ENCODE results near the gene PCDH9.

PCDH9 gene

DNA sequence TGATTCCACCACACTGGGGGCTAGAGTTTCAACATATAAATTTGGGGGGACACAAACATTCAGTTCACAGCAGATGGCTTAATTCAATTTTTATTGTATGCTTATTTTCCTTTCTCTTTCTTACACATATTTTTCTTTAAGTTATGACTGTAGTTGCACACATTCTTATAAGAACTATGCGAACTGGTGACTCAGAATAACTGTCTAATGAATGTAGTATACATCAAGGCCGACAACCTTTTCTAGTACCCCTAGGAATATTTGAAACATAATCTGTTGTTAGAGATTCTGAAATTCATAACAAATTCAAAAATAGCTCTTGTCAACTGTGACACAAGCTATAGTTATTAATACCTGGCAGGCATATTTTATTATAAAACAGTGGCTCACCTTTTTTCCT is 695.6 kb downstream of the PCDH9 start:
- no CpG with 5 or more reads among the region's 2 CpGs for WGBS (ENCODE audit: insufficient coverage, insufficient read length)
- Histone ChIP-seq H3K4me1 (ENCODE audit: control insufficient read depth, insufficient read depth, low read length) (no peaks in the 10 kb centered on the region), H3K9me3 (ENCODE audit: control insufficient read depth, insufficient read depth, low read length) (no peaks in the 10 kb centered on the region), H3K36me3 (ENCODE audit: control insufficient read depth, insufficient read depth, low read length) (no peaks in the 10 kb centered on the region), H3K4me3 (ENCODE audit: low read length) (no peak overlapping the region), H3K27me3 (ENCODE audit: control insufficient read depth, insufficient read depth, low read length) (no peaks in the 10 kb centered on the region), H3K27ac (ENCODE audit: low read length) (no peak overlapping the region)
- no peak for DNase-seq (ENCODE audit: low read depth, low spot score)

DNA sequence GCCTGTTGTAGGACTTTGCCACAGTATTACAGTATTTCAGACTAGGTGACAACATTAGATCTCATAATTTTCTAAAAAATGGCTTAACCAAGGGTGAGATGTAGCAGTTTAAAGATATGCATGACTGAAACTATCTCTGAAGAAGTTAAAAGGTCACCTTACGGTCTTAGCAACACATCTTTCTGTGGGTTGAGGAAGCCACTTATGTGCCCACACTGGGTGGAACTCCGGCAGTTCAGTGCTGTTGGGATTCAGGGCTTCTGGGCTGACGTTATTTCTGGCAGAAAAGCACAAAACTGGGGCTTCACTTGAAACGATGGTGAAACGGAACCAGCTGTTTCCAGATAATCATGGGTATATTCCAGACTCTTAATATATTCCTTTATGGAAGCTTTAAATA is 697.3 kb downstream of the PCDH9 start:
- no CpG with 5 or more reads among the region's 5 CpGs for WGBS (ENCODE audit: insufficient coverage, insufficient read length)
- Histone ChIP-seq H3K36me3 (ENCODE audit: control insufficient read depth, insufficient read depth, low read length) (no peaks in the 10 kb centered on the region), H3K27me3 (ENCODE audit: control insufficient read depth, insufficient read depth, low read length) (no peaks in the 10 kb centered on the region), H3K4me3 (ENCODE audit: low read length) (no peak overlapping the region), H3K9me3 (ENCODE audit: control insufficient read depth, insufficient read depth, low read length) (no peaks in the 10 kb centered on the region), H3K4me1 (ENCODE audit: control insufficient read depth, insufficient read depth, low read length) (no peaks in the 10 kb centered on the region; the same call in 1 of the 2 replicates), H3K27ac (ENCODE audit: low read length) (no peak overlapping the region)
- no peak for DNase-seq (ENCODE audit: low read depth, low spot score)

DNA sequence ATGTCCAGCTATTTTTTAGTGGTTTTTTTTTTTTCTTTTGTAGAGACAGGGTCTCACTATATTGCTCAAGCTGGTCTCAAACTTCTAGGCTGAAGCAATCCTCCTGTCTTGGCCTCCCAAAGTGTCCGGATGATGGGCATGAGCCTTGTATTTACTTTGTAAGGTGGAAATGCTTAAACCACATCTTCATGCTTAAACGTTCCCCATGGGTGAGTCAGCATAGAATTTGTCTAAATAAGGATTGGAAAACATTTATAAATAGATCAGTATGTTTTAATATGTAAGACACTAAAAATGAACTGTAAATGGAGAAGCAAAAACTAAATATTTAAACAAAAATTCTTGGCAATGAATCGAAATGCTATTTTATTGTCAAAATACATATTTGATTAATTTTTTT is 698.0 kb downstream of the PCDH9 start:
- no peak for DNase-seq (ENCODE audit: low read depth, low spot score)
- no CpG with 5 or more reads among the region's 3 CpGs for WGBS (ENCODE audit: insufficient coverage, insufficient read length)
- Histone ChIP-seq H3K27me3 (ENCODE audit: control insufficient read depth, insufficient read depth, low read length) (no peaks in the 10 kb centered on the region), H3K27ac (ENCODE audit: low read length) (no peak overlapping the region), H3K36me3 (ENCODE audit: control insufficient read depth, insufficient read depth, low read length) (no peaks in the 10 kb centered on the region), H3K9me3 (ENCODE audit: control insufficient read depth, insufficient read depth, low read length) (no peaks in the 10 kb centered on the region), H3K4me1 (ENCODE audit: control insufficient read depth, insufficient read depth, low read length) (no peaks in the 10 kb centered on the region; the same call in 1 of the 2 replicates), H3K4me3 (ENCODE audit: low read length) (no peak overlapping the region)

DNA sequence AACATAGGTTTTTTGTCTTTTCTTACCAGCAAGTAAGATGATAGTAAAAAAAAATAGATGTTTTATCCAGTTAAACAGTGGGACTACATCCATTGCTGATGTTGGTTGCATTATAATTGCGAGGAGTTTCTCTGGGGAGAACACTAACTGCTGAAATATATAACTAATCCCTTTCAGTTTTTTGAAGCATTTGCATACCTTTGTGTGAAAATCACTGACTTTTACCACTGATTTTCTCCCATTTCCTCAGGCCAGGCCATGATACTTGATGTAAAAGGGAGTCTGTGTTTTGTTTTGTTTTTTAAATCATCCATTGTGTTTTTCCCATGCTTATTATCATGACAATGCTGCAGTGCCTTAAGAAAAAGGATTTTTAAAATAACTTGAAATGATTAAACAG is 699.5 kb downstream of the PCDH9 start:
- DNase-seq (ENCODE audit: low read depth, low spot score) = no peak
- Histone ChIP-seq H3K9me3 (ENCODE audit: control insufficient read depth, insufficient read depth, low read length) (no peaks in the 10 kb centered on the region), H3K4me3 (ENCODE audit: low read length) (no peak overlapping the region), H3K36me3 (ENCODE audit: control insufficient read depth, insufficient read depth, low read length) (no peaks in the 10 kb centered on the region), H3K27ac (ENCODE audit: low read length) (no peak overlapping the region), H3K27me3 (ENCODE audit: control insufficient read depth, insufficient read depth, low read length) (no peaks in the 10 kb centered on the region), H3K4me1 (ENCODE audit: control insufficient read depth, insufficient read depth, low read length) (no peaks in the 10 kb centered on the region; the same call in 1 of the 2 replicates)
- no CpG with 5 or more reads among the region's 1 CpG for WGBS (ENCODE audit: insufficient coverage, insufficient read length)

DNA sequence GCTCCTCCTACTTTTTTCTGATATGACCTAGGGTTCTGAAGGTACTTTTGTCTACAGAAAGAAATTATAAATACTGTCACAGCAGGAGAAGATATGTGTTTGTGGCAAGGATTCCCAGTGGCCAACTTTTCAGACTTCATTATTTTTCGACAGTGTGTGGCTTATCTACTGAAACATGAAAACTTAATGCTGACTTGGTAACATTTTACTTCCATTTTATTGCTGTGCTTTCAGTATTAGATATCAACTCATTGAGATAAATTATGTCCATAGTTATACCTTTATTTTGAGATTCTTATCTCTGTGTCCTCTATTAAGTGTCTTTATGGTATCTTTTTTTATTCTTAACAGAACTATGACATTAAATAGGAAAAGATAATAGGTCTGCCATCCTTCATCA is 700.0 kb downstream of the PCDH9 start:
- Histone ChIP-seq H3K36me3 (ENCODE audit: control insufficient read depth, insufficient read depth, low read length) (no peaks in the 10 kb centered on the region), H3K27me3 (ENCODE audit: control insufficient read depth, insufficient read depth, low read length) (no peaks in the 10 kb centered on the region), H3K9me3 (ENCODE audit: control insufficient read depth, insufficient read depth, low read length) (no peaks in the 10 kb centered on the region), H3K4me1 (ENCODE audit: control insufficient read depth, insufficient read depth, low read length) (no peaks in the 10 kb centered on the region; the same call in 1 of the 2 replicates), H3K4me3 (ENCODE audit: low read length) (no peak overlapping the region), H3K27ac (ENCODE audit: low read length) (no peak overlapping the region)
- no peak for DNase-seq (ENCODE audit: low read depth, low spot score)
- no CpG with 5 or more reads among the region's 1 CpG for WGBS (ENCODE audit: insufficient coverage, insufficient read length)

DNA sequence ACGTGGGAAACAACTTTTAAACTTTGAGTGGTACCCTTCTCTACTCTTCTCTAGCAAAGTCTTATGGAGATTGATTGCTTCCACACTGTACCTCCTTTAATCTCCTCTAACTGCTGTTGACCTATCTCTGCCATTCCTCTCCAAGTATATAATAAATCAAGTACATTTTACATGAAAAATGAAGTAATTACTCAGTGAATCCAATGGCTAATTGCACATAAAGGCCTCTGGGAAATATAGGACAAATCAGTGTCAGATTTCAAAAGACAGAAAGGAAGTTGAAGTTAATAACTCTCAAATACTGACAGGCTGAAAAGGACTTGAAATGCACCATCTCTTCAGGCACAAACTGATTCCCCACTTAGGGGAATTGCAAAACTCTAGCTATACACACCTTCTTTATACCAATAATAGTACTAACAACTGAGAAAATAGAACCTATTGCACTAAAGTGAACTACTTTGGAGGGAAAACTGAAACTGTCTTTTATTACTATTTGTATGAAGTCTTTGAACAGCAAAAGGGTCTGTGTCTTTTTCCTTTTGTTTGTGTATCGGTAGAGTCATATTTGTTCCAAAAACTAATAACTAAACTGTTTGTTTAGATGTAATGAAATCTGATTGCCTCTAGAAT is 701.1 kb downstream of the PCDH9 start:
- no peaks in the 10 kb centered on the region; the same call in 1 of the 2 replicates for H3K4me1 ChIP-seq (ENCODE audit: control insufficient read depth, insufficient read depth, low read length)
- no CpG with 5 or more reads among the region's 2 CpGs for WGBS (ENCODE audit: insufficient coverage, insufficient read length)
- H3K27me3 ChIP-seq (ENCODE audit: control insufficient read depth, insufficient read depth, low read length) = no peaks in the 10 kb centered on the region
- H3K9me3 ChIP-seq (ENCODE audit: control insufficient read depth, insufficient read depth, low read length) = no peaks in the 10 kb centered on the region
- no peak overlapping the region for H3K4me3 ChIP-seq (ENCODE audit: low read length)
- no peak overlapping the region for H3K27ac ChIP-seq (ENCODE audit: low read length)
- DNase-seq (ENCODE audit: low read depth, low spot score) = no peak
- no peaks in the 10 kb centered on the region for H3K36me3 ChIP-seq (ENCODE audit: control insufficient read depth, insufficient read depth, low read length)

DNA sequence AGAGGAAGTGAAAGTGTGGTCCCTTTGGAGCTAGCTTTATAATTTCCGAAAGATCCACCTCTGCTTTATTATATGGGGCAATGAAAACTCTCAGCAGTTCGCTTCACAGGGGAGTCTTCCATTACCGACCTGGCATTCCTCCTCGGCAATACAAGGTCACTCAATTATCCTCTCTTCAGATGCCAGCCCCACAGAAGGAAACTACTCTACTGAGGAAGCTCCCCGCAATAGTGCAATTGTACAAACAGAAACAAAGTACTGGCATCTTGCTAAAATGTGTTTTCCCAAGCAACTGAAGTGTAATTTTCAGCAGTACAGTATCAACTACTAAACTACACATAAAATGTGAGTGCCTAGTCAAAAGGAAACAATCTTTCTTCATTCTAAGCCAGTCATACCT is 702.0 kb downstream of the PCDH9 start:
- WGBS (ENCODE audit: insufficient coverage, insufficient read length) = no CpG with 5 or more reads among the region's 5 CpGs
- no peak for DNase-seq (ENCODE audit: low read depth, low spot score)
- no peaks in the 10 kb centered on the region; the same call in 1 of the 2 replicates for H3K4me1 ChIP-seq (ENCODE audit: control insufficient read depth, insufficient read depth, low read length)
- H3K9me3 ChIP-seq (ENCODE audit: control insufficient read depth, insufficient read depth, low read length) = no peaks in the 10 kb centered on the region
- no peaks in the 10 kb centered on the region for H3K27me3 ChIP-seq (ENCODE audit: control insufficient read depth, insufficient read depth, low read length)
- H3K4me3 ChIP-seq (ENCODE audit: low read length) = no peak overlapping the region
- H3K27ac ChIP-seq (ENCODE audit: low read length) = no peak overlapping the region
- H3K36me3 ChIP-seq (ENCODE audit: control insufficient read depth, insufficient read depth, low read length) = no peaks in the 10 kb centered on the region

DNA sequence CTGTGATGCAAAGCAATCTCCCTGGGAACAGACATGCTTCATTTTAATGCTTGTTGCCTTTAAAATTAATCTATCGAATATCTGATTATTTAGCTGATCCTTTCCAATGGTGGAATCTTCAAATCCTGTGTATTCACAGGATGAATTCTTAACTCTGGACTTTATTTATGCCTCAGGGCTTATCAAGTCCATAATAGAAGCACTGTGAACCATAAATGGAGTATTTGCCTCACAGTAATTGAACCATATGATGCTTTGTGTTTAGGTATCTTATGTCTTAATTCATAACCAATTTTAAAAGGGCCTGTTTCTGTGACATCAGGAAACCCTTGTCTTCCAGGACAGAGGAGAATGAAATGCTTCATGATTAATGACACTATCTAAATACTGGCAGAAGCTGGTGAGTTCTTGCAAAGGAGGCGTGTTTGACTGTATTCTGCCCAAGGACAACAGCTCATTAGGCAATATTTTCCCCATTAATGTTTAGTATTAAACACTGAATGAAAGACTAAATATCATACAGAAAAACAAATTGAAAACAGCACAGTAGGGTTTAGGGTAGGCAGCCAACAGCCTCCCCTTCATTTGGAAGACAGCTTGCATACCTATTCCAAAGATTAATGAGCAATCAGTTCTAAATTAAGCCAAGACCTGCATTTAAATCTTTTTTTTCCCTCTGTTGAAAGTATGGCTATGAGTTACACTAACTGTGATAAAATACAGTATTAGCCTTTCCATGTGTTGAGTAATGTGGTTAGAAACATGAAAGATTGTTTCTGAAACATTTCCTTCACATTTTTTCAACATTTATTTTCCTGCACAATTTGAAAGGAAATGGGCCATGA is 709.4 kb downstream of the PCDH9 start:
- DNase-seq (ENCODE audit: low read depth, low spot score) = no peak
- Histone ChIP-seq H3K27me3 (ENCODE audit: control insufficient read depth, insufficient read depth, low read length) (no peaks in the 10 kb centered on the region), H3K9me3 (ENCODE audit: control insufficient read depth, insufficient read depth, low read length) (no peaks in the 10 kb centered on the region), H3K4me3 (ENCODE audit: low read length) (no peak overlapping the region), H3K27ac (ENCODE audit: low read length) (no peak overlapping the region), H3K4me1 (ENCODE audit: control insufficient read depth, insufficient read depth, low read length) (no peaks in the 10 kb centered on the region; the same call in 1 of the 2 replicates), H3K36me3 (ENCODE audit: control insufficient read depth, insufficient read depth, low read length) (no peaks in the 10 kb centered on the region)
- no CpG with 5 or more reads among the region's 2 CpGs for WGBS (ENCODE audit: insufficient coverage, insufficient read length)

DNA sequence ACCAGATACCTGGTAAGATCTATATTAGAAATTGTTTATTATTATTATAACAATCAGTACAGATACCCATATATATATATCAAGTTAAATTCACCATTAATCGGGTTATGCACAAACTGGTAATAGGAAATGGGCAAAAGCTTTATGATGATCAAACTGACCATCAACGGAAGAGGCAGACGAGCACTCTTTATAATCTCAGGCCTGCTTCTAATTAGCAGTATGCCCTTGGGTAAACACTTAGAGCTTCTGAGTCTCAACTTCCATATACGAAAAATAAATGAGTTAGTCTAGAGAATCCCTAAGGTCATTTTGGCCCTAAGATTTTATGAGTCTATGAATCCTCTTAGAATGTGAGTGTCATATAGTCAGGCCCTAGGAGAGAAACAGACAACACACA is 710.9 kb downstream of the PCDH9 start:
- Histone ChIP-seq H3K4me3 (ENCODE audit: low read length) (no peak overlapping the region), H3K4me1 (ENCODE audit: control insufficient read depth, insufficient read depth, low read length) (no peaks in the 10 kb centered on the region), H3K27me3 (ENCODE audit: control insufficient read depth, insufficient read depth, low read length) (no peaks in the 10 kb centered on the region), H3K36me3 (ENCODE audit: control insufficient read depth, insufficient read depth, low read length) (no peaks in the 10 kb centered on the region), H3K27ac (ENCODE audit: low read length) (no peak overlapping the region), H3K9me3 (ENCODE audit: control insufficient read depth, insufficient read depth, low read length) (no peaks in the 10 kb centered on the region)
- WGBS (ENCODE audit: insufficient coverage, insufficient read length) = no CpG with 5 or more reads among the region's 4 CpGs
- no peak for DNase-seq (ENCODE audit: low read depth, low spot score)

DNA sequence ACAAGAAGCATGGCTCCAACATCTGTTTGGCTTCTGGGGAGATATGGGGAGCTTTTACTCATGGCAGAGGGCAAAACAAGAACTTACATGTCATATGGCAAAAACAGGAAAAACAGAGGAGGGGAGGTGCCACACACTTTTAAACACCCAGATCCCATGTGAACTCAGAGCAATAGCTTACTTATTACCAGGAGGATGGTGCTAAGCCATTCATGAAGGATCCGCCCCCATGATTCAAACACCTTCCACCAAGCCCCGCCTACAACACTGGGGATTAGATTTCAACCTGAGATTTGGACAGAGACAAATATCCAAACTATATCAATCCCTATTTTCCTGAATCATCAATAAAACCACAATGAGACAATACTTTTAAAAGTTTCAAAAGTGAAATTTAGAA is 712.1 kb downstream of the PCDH9 start:
- Histone ChIP-seq H3K9me3 (ENCODE audit: control insufficient read depth, insufficient read depth, low read length) (no peaks in the 10 kb centered on the region), H3K4me1 (ENCODE audit: control insufficient read depth, insufficient read depth, low read length) (no peaks in the 10 kb centered on the region), H3K36me3 (ENCODE audit: control insufficient read depth, insufficient read depth, low read length) (no peaks in the 10 kb centered on the region), H3K27ac (ENCODE audit: low read length) (no peak overlapping the region), H3K27me3 (ENCODE audit: control insufficient read depth, insufficient read depth, low read length) (no peaks in the 10 kb centered on the region), H3K4me3 (ENCODE audit: low read length) (no peak overlapping the region)
- WGBS (ENCODE audit: insufficient coverage, insufficient read length) = no CpG with 5 or more reads among the region's 2 CpGs
- no peak for DNase-seq (ENCODE audit: low read depth, low spot score)

All from iPS DF 6.9 (cell line).